ENCODE results near the gene KANSL2. TPM values are rescaled to one million over a fixed set of nuclear protein-coding genes. Genes with fewer than 3 reads are reported as not detected.
"Not testable (repeated sequence)": the region's sequence is repeated elsewhere in the genome, so short reads cannot be mapped to it uniquely, and the experiment has no call there.

The KANSL2 gene
- total and polyA plus RNA-seq, 12 donors: 17.3 to 36.4 (median 22.0) TPM

- TF ChIP-seq, protein P1, sequence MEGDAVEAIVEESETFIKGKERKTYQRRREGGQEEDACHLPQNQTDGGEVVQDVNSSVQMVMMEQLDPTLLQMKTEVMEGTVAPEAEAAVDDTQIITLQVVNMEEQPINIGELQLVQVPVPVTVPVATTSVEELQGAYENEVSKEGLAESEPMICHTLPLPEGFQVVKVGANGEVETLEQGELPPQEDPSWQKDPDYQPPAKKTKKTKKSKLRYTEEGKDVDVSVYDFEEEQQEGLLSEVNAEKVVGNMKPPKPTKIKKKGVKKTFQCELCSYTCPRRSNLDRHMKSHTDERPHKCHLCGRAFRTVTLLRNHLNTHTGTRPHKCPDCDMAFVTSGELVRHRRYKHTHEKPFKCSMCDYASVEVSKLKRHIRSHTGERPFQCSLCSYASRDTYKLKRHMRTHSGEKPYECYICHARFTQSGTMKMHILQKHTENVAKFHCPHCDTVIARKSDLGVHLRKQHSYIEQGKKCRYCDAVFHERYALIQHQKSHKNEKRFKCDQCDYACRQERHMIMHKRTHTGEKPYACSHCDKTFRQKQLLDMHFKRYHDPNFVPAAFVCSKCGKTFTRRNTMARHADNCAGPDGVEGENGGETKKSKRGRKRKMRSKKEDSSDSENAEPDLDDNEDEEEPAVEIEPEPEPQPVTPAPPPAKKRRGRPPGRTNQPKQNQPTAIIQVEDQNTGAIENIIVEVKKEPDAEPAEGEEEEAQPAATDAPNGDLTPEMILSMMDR (IDR thresholded peaks at IDR 0.05): peak in 1 of 9 donors; percentile 4
- DNase-seq (no peak), ATAC-seq (no peak)
- 8 to 11% methylated on average over 21 of the region's 21 CpGs for WGBS, 2 donors
- Histone ChIP-seq H3K27ac (peak overlapping the region; percentile 68 to 97 (median 91)), H3K4me3 (peak overlapping the region; percentile 50 to 86 (median 72)), H3K9me3 (peaks cover 0 to 18% (median 7%) of the 10 kb centered on the region in 11 donors), H3K27me3 (no peaks in the 10 kb centered on the region), H3K4me1 (peaks cover 10 to 42% (median 30%) of the 10 kb centered on the region in 9 donors), H3K36me3 (peaks cover 0 to 29% (median 5%) of the 10 kb centered on the region in 9 donors)
- intact Hi-C loops (cut with DNase I): no loop called here
Observed at GRCh38 chr12:48717252-48717695, 35.2 kb upstream of the KANSL2 start.

DNA sequence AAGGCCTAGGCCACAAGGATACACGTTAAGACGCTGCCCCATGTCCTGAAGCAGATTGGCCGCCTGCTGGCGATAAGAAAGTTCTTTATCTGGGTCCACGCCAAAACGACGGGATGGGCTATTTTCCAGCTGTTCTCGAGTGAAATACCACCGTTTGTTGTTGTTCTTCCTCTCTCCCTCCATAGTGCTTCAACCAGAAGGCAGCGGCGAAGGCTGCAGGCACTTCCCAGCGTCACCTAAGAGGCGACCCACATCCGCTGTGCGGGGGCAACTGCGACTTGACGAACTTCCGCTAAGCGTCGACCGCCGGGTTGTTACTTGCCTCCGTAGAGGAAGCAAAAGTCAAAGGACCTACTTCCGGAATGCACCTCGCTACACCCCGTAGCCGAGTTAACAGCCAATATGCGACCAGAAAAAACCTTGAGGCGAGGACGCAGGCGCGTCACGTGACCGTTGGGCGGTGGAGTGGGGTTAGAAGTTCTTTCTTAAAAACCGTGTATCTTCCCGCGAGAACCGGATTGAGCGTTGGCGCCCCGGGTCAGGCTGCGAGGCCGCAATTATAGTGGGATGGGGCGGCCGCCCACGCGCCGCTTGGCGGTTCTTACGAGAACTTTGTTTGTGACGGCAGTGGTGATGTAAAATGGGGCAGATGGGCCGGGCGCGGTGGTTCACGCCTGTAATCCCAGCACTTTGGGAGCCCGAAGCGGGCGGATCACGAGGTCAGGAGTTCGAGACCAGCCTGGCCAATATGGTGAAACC, 34.6 kb upstream of the KANSL2 start, which contains the start of gene CCNT1:
Gene CCNT1 (minus strand): TSS at position 215 of the 759 bp plus-strand sequence. CDS start 32 bp downstream, at position 183.
- H3K27me3 ChIP-seq: no peaks in the 10 kb centered on the region

DNA sequence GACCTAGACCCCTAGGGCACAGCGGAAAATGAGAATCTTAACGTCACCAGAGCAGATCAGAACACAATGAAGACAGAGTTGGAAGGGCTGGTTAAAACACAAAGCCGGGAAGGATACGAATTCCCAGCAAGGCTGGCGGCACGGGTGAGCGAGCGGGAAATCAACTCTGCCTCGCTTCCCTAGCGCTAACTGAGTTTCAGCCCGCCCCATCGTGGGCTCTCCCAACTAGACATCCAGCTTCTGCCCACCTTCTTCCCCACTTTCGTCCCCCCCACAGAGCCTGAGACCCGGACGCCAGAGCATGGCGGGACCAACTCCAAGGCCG, 34.1 kb upstream of the KANSL2 start:
- ATAC-seq (peak in 1 of 8 donors; percentile 73), DNase-seq (peak in 1 of 2 donors; percentile 9)
- TF ChIP-seq, protein P1 (IDR thresholded peaks at IDR 0.05): no peak
- H3K4me3 ChIP-seq: peak overlapping the region; percentile 50 to 86 (median 74)
- peak overlapping the region; percentile 68 to 97 (median 91) for H3K27ac ChIP-seq
- intact Hi-C loops (cut with DNase I): loop anchor here in 1 of 10 donors (1.0 kb wide), 1 partner anchor 34 kb away; the partner anchor contains the start of gene KANSL2
- peaks cover 0 to 14% (median 7%) of the 10 kb centered on the region in 11 donors for H3K9me3 ChIP-seq
- 0 to 1% methylated on average over 17 of the region's 17 CpGs for WGBS, 2 donors
- no peaks in the 10 kb centered on the region for H3K27me3 ChIP-seq
- H3K36me3 ChIP-seq: peaks cover 0 to 40% (median 5%) of the 10 kb centered on the region in 9 donors
- peaks cover 10 to 42% (median 30%) of the 10 kb centered on the region in 9 donors for H3K4me1 ChIP-seq

More for the DNA sequence above, 34.6 kb upstream of the KANSL2 start, which contains the start of gene CCNT1:
- 0% methylated on average over 61 of the region's 61 CpGs for WGBS, 2 donors
- intact Hi-C loops (cut with DNase I): loop anchor here in 1 of 10 donors (1.0 kb wide), 1 partner anchor 34 kb away; the partner anchor contains the start of gene KANSL2
- Histone ChIP-seq H3K4me3 (peak within 1 kb of the TSS; percentile 50 to 86 (median 74)), H3K27ac (peak within 1 kb of the TSS; percentile 68 to 97 (median 91)), H3K4me1 (peaks cover 10 to 42% (median 30%) of the 10 kb centered on the region in 9 donors), H3K36me3 (peaks cover 0 to 35% (median 5%) of the 10 kb centered on the region in 9 donors), H3K9me3 (peaks cover 0 to 18% (median 7%) of the 10 kb centered on the region in 11 donors)
- DNase-seq: peak; percentile 97 to 99
- TF ChIP-seq, protein P1 (IDR thresholded peaks at IDR 0.05): peak in 4 of 9 donors; percentile 8 to 31 (median 28)
- peak; percentile 98 to 99 (median 98) for ATAC-seq

DNA sequence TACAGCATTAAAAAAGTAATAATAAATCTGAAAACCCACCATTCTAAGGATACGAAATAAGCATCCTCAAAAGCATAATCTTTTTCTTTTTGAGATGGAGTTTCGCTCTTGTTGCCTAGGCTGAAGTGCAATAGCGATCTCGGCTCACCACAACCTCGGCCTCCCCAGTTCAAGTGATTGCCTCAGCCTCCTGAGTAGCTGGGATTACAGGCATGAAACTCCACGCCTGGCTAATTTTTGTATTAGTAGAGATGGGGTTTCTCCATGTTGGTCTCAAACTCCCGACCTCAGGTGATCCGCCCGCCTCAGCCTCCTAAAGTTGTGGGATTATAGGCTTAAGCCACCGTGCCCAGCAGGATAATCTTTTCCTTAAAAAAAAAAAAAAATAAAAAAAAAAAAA, 30.2 kb upstream of the KANSL2 start:
- peaks cover 0 to 79% (median 22%) of the 10 kb centered on the region in 9 donors for H3K36me3 ChIP-seq
- DNase-seq: no peak

DNA sequence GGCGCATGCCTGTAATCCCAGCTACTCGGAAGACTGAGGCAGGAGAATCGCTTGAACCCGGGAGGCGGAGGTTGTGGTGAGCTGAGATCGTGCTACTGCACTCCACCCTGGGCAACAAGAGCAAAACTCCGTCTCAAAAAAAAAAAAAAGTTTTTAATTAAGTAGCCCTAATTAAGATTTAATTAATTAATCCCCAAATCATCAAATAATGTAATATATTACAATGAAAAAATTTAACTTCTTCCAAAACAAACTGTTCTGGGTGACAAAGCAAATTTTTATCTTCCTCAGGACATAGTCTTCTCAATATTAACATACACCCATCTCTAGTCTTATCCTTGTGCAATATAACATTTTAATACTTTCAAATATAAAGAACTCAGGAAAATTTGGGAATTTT, 16.8 kb upstream of the KANSL2 start:
- WGBS, 2 donors: 96 to 98% methylated on average over 7 of the region's 7 CpGs
- H3K27me3 ChIP-seq; H3K4me3 ChIP-seq; ATAC-seq; H3K9me3 ChIP-seq; H3K27ac ChIP-seq; DNase-seq; H3K4me1 ChIP-seq; intact Hi-C loops (cut with DNase I): not testable (repeated sequence)
- peaks cover 0 to 100% (median 54%) of the 10 kb centered on the region in 9 donors for H3K36me3 ChIP-seq

More for the DNA sequence above, 30.2 kb upstream of the KANSL2 start:
- TF ChIP-seq, protein P1 (IDR thresholded peaks at IDR 0.05): no peak
- intact Hi-C loops (cut with DNase I): no loop called here
- Histone ChIP-seq H3K27me3 (no peaks in the 10 kb centered on the region), H3K4me1 (peaks cover 10 to 66% (median 32%) of the 10 kb centered on the region in 9 donors), H3K4me3 (no peak overlapping the region), H3K27ac (no peak overlapping the region), H3K9me3 (no peaks in the 10 kb centered on the region)
- WGBS, 2 donors: 96 to 99% methylated on average over 10 of the region's 10 CpGs
- no peak for ATAC-seq
